Kidney (tissue), 14 donors: Measurements from ENCODE around the gene PSEN1. TPM values are rescaled to one million over a fixed set of nuclear protein-coding genes. Genes with fewer than 3 reads are reported as not detected.
A peak's percentile ranks its signal among the peaks of the same experiment; 100 is the strongest.

Source experiments
- DNase-seq, 5 donors: peaks; one replicate each; pipeline ENCODE4 v3.0.0-alpha.2; 2013 to 2020
- FAIRE-seq: peaks from 2 replicates; lab custom pipeline; 2012; peaks lifted over from hg19 to GRCh38; lab: Jason Lieb, UNC
- H3K27ac ChIP-seq, 2 donors: one replicate each; pipeline ENCODE4 v1.7.0; 2013; ENCODE audit warnings: low read depth in 2 of 2, low read length in 2 of 2, inconsistent platforms in 1 of 2
- H3K27me3 ChIP-seq: one replicate; pipeline ENCODE4 v1.7.1; 2013; ENCODE audit warnings: low read length, inconsistent platforms; ENCODE audit not compliant: control insufficient read depth, insufficient read depth
- H3K36me3 ChIP-seq, 3 donors: one replicate each; pipeline versions ENCODE4 v1.7.0 to v1.7.1; 2013; ENCODE audit warnings: low read length in 3 of 3, control low read depth in 1 of 3, inconsistent platforms in 1 of 3; ENCODE audit not compliant: insufficient read depth in 3 of 3, control insufficient read depth in 2 of 3
- H3K4me1 ChIP-seq, 3 donors: one replicate each; pipeline versions ENCODE4 v1.7.0 to v1.7.1; 2013; ENCODE audit warnings: low read length in 3 of 3, inconsistent platforms in 1 of 3, low read depth in 1 of 3; ENCODE audit not compliant: control insufficient read depth in 2 of 3, insufficient read depth in 2 of 3
- H3K4me3 ChIP-seq, 3 donors: one replicate each; pipeline versions ENCODE4 v1.7.0 to v1.8.1; 2013; ENCODE audit warnings: low read length in 3 of 3, control low read depth in 1 of 3, inconsistent platforms in 1 of 3
- H3K9ac ChIP-seq, 3 donors: one replicate each; pipeline versions ENCODE4 v1.7.0 to v1.7.1; 2013; ENCODE audit warnings: low read length in 3 of 3, control low read depth in 1 of 3, inconsistent platforms in 1 of 3
- H3K9me3 ChIP-seq, 3 donors: one replicate each; pipeline versions ENCODE4 v1.7.0 to v1.7.1; 2013; ENCODE audit warnings: low read length in 3 of 3, control low read depth in 1 of 3, inconsistent platforms in 1 of 3; ENCODE audit not compliant: control insufficient read depth in 2 of 3, insufficient read depth in 1 of 3
- intact Hi-C: fragments of 100-400 bp; cut with DNase I; formaldehyde crosslinking; loops from one replicate; pipeline ENCODE4 v1.11.1; 2022
- polyA plus RNA-seq: library from polyadenylated mRNA; stranded (reverse); fragments of 350-450 nt; fragmentation: Illumina TruSeq; extraction: RNeasy Lipid Tissue Mini Kit (QIAGEN cat#74804); gene quantifications from one replicate; pipeline ENCODE4 v1.2.3, GENCODE V29; 2014; ENCODE audit warnings: low read depth, low replicate concordance; ENCODE audit not compliant: insufficient read depth
- total RNA-seq: library from RNA; stranded (reverse); fragmentation: NEBNext Ultra II Directional; extraction: Animal tissue kit (Norgen Biotek cat#: 25700); gene quantifications from one replicate; pipeline ENCODE4 v1.2.1, GENCODE V29; 2021
- TF ChIP-seq, protein P1 (sequence below): IDR thresholded peaks from 3 replicates; pipeline ENCODE4 v1.5.1; 2012; ENCODE audit warnings: mild to moderate bottlenecking, moderate library complexity, borderline replicate concordance; ENCODE audit not compliant: insufficient read depth; ENCODE audit errors: extremely low read depth
- donor health status: control.
- donor health status: control.
- donor health status: control.
- donor health status: control.
- donor health status: control.
- donor health status: DM: yes; HTN: yes; CAD: no.
- donor health status: Normal renal cell carcinoma (clear cell type).

The PSEN1 gene
- total and polyA plus RNA-seq, 2 donors from 2014 or later = 33.5 to 68.6 TPM

DNA sequence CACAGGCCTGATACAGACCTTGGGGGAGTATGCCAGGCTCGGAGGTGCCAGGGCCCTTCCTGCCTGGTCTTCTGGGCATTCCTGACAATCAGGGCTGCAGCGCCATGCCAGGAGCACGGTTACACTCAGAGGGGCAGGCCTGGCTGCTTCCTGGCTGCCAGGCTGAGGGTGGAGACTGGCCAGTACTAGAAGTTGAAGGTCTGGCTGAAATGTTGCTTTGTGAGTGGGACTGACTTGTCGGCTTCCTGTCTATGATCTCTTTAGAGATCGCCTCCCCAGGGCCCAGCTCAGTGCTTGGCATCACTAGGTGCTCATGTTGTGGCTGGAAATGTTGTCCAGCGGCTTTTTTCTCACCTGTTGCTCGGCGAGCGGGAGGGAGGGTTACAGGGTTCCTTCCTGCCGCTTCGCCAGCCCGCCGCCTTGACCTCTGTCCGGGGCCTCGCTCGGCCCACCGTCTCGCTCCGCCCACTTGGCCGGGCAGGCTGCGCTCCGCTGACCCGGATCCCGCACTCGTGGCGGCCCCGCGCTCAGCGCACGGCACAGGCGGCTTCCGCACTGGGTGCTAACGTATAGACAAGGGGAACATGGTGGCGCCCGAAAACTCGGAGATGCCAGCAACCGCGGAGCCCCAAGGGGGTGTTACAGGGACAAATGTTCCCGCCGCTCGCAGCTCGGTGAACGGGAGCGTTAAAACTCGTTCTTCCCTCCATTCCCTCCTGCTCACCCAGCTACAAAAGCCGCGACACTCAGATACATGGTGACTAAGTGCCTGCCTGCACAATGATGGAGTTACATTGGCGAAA is 133.6 kb downstream of the PSEN1 start:
- intact Hi-C loops = no loop called here
- Histone ChIP-seq H3K9ac (peak overlapping the region in 1 of 3 donors; percentile 62), H3K27ac (peak overlapping the region; percentile 34 to 75), H3K27me3 (no peaks in the 10 kb centered on the region), H3K9me3 (no peaks in the 10 kb centered on the region), H3K36me3 (peaks cover 3 to 25% (median 18%) of the 10 kb centered on the region in 3 donors), H3K4me3 (peak overlapping the region; percentile 22 to 58 (median 37)), H3K4me1 (peaks cover 0 to 13% (median 11%) of the 10 kb centered on the region in 3 donors)
- DNase-seq (peak; percentile 67 to 86 (median 75)), FAIRE-seq (no peak)
- TF ChIP-seq, protein P1, sequence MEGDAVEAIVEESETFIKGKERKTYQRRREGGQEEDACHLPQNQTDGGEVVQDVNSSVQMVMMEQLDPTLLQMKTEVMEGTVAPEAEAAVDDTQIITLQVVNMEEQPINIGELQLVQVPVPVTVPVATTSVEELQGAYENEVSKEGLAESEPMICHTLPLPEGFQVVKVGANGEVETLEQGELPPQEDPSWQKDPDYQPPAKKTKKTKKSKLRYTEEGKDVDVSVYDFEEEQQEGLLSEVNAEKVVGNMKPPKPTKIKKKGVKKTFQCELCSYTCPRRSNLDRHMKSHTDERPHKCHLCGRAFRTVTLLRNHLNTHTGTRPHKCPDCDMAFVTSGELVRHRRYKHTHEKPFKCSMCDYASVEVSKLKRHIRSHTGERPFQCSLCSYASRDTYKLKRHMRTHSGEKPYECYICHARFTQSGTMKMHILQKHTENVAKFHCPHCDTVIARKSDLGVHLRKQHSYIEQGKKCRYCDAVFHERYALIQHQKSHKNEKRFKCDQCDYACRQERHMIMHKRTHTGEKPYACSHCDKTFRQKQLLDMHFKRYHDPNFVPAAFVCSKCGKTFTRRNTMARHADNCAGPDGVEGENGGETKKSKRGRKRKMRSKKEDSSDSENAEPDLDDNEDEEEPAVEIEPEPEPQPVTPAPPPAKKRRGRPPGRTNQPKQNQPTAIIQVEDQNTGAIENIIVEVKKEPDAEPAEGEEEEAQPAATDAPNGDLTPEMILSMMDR = no peak

DNA sequence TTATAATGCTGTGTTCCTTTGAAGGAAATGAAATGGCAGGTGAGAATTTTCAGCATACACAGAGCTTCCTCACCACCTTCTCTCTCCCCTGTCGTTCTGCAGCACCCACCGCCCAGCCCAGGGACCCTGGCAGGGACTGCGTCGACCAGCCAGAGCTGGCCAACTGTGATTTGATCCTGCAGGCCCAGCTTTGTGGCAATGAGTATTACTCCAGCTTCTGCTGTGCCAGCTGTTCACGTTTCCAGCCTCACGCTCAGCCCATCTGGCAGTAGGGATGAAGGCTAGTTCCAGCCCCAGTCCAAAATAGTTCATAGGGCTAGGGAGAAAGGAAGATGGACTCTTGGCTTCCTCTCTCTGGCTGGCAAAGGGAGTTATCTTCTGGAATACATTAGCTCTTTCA is 136.1 kb downstream of the PSEN1 start:
- H3K27me3 ChIP-seq = no peaks in the 10 kb centered on the region
- H3K4me1 ChIP-seq = peaks cover 0 to 13% (median 11%) of the 10 kb centered on the region in 3 donors
- DNase-seq (no peak), FAIRE-seq (no peak)
- intact Hi-C loops = no loop called here
- no peak overlapping the region for H3K27ac ChIP-seq
- TF ChIP-seq, protein P1 = no peak
- H3K4me3 ChIP-seq = no peak overlapping the region
- no peak overlapping the region for H3K9ac ChIP-seq
- H3K36me3 ChIP-seq = peaks cover 5 to 39% (median 24%) of the 10 kb centered on the region in 3 donors
- H3K9me3 ChIP-seq = no peaks in the 10 kb centered on the region

Other genes with a start within 250 kb of the PSEN1 start
- 2.8 TPM for gene DPF3, start 242.4 kb upstream of the PSEN1 start, total RNA-seq
- gene DPF3, start 242.4 kb upstream of the PSEN1 start, polyA plus RNA-seq = 2.3 TPM
- gene DCAF4, start 210.0 kb upstream of the PSEN1 start, total RNA-seq = 23.1 TPM
- gene DCAF4, start 210.0 kb upstream of the PSEN1 start, polyA plus RNA-seq = 11.0 TPM
- 18.8 TPM for gene ZFYVE1, start 109.4 kb upstream of the PSEN1 start, total RNA-seq
- 10.7 TPM for gene ZFYVE1, start 109.4 kb upstream of the PSEN1 start, polyA plus RNA-seq
- gene RBM25, start 78.0 kb upstream of the PSEN1 start, total RNA-seq = 70.0 TPM
- 18.8 TPM for gene RBM25, start 78.0 kb upstream of the PSEN1 start, polyA plus RNA-seq
- 132 TPM for gene PAPLN, start 101.0 kb downstream of the PSEN1 start, total RNA-seq
- gene PAPLN, start 101.0 kb downstream of the PSEN1 start, polyA plus RNA-seq = 19.1 TPM